ENCODE measurements around the gene GPR55.

Gene GPR55

GRCh38 chr2:230868947-230869913, 55.8 kb downstream of the GPR55 start:
- no peak for DNase-seq (ENCODE audit: low read depth in 1 of 2, low spot score in 1 of 2)

- no peak for DNase-seq (ENCODE audit: low read depth in 1 of 2, low spot score in 1 of 2)
These were observed 56.7 kb downstream of the GPR55 start for GRCh38 chr2:230868161-230868946.

- DNase-seq (ENCODE audit: low read depth in 1 of 2, low spot score in 1 of 2), result peak in 1 of 2 donors; percentile 39
These were observed 58.1 kb downstream of the GPR55 start for GRCh38 chr2:230866756-230867523.

GRCh38 chr2:230865766-230866755, 59.0 kb downstream of the GPR55 start:
- no peak for DNase-seq (ENCODE audit: low read depth in 1 of 2, low spot score in 1 of 2)

GRCh38 chr2:230865307-230865765, 59.7 kb downstream of the GPR55 start:
- no peak for DNase-seq (ENCODE audit: low read depth in 1 of 2, low spot score in 1 of 2)

GRCh38 chr2:230864605-230865306, 60.3 kb downstream of the GPR55 start, which contains the start of gene ITM2C:
Gene ITM2C, plus strand, starts transcription at chr2:230864942. Its CDS starts 84 bp downstream, at chr2:230865026.
- DNase-seq (ENCODE audit: low read depth in 1 of 2, low spot score in 1 of 2), result peak; percentile 42 to 67

- DNase-seq (ENCODE audit: low read depth in 1 of 2, low spot score in 1 of 2), result no peak
These were observed 60.9 kb downstream of the GPR55 start for GRCh38 chr2:230864122-230864604.

GRCh38 chr2:230863442-230864121, 61.5 kb downstream of the GPR55 start:
- DNase-seq (ENCODE audit: low read depth in 1 of 2, low spot score in 1 of 2), result no peak

GRCh38 chr2:230863031-230863430, 62.0 kb downstream of the GPR55 start:
- DNase-seq (ENCODE audit: low read depth in 1 of 2, low spot score in 1 of 2), result no peak

- DNase-seq (ENCODE audit: low read depth in 1 of 2, low spot score in 1 of 2), result no peak
These were observed 62.8 kb downstream of the GPR55 start for GRCh38 chr2:230862292-230862691.

- no peak for DNase-seq (ENCODE audit: low read depth in 1 of 2, low spot score in 1 of 2)
These were observed 63.3 kb downstream of the GPR55 start for GRCh38 chr2:230861552-230862255.
